HG03342 (cell line): ENCODE data around the gene SIGLEC15.
"Not testable (repeated sequence)": the region's sequence is repeated elsewhere in the genome, so short reads cannot be mapped to it uniquely, and the experiment has no call there.

Experiments used
- ATAC-seq: cut with Tn5 transposase; IDR thresholded peaks from one replicate; pipeline ENCODE4 v1.9.1; 2021; ENCODE audit warnings: mild to moderate bottlenecking, moderate library complexity; ENCODE audit not compliant: unreplicated experiment

Gene SIGLEC15

DNA sequence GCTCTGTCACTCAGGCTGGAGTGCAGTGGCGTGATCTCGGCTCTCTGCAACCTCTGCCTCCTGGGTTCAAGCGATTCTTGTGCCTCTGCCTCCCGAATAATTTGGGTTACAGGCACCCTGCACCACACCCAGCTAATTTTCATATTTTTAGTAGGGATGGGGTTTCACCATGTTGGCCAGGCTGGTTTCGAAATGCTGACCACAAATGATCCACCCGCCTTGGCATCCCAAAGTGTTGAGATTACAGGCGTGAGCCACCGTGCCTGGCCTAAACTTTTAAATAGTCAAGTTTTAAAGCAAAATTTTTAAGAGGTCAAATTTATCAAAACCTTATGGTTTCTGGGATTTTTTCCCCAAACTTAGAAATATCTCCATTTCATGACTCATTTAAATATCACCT is 6.7 kb upstream of the SIGLEC15 start:
- not testable (repeated sequence) for ATAC-seq

DNA sequence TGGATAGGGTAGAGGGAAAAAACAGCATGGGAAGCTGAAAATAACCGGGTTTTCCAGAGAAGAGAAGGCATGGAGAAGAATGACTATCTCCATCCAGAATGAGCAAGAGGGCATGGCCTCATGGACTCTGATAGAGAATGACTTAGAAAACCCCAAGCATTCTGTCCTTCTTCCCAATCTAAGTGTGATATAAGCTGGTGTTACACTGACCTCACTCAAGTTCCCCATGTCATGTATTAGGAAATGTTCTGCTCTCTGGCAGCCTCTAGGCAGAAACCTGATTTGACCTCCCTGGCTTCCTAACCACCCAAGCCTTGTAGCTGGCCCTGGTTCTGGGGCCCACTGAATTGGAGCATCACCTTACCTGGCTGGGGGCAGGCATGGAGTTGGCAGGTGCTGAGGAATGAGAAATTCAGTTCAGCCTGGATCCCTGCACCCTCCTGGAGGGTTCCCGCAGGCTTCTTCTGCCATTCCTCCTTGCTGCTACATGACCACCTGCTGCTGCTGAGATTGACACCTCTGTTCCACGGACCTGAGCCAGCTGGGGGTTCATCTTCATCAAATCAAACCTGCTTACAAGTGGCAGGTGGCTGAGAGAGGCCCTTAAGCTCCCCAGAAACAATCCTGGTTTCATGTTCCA is 5.2 kb upstream of the SIGLEC15 start:
- ATAC-seq = no peak

GRCh38 chr18:45821026-45821425 is 4.4 kb upstream of the SIGLEC15 start:
- no peak for ATAC-seq

GRCh38 chr18:45821711-45822110 is 3.8 kb upstream of the SIGLEC15 start:
- ATAC-seq = no peak

DNA sequence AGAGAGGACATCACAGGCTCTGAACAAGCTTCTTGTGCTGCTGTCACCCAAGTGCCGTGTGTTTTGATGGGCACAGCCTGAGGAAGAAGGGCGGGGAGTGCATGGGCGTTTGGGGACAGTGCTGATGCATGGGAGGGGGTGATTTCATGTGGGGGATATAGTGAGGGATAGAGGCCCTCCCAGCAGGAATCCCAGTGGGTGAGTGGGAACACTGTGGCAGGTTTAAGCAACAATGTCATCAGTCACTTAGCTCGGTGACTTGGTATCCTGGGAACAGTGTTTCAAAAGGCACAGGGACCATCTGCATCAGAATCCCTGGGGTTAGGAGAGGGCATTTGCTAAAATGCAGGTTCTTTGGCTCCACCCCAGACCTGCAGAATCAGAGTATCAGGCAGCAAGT is 609 bp downstream of the SIGLEC15 start:
- no peak for ATAC-seq

DNA sequence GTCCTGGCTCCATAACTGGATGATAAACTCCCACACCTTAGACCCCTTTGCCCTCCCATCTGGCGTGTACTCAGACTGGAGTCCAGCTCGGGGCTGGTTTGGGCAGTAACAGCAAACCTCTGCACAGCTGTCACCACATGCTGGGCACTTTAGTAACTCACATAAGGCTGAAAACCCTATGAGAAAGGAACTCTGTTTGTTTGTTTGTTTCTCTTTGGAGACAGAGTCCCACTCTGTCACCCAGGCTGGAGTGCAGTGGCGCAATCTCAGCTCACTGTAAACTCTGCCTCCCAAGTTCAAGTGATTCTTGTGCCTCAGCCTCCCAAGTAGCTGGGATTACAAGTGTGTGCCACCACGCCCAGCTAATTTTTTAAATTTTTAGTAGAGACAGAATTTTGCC is 1.2 kb downstream of the SIGLEC15 start:
- not testable (repeated sequence) for ATAC-seq

GRCh38 chr18:45828917-45829811 is 3.7 kb downstream of the SIGLEC15 start:
- ATAC-seq = no peak

DNA sequence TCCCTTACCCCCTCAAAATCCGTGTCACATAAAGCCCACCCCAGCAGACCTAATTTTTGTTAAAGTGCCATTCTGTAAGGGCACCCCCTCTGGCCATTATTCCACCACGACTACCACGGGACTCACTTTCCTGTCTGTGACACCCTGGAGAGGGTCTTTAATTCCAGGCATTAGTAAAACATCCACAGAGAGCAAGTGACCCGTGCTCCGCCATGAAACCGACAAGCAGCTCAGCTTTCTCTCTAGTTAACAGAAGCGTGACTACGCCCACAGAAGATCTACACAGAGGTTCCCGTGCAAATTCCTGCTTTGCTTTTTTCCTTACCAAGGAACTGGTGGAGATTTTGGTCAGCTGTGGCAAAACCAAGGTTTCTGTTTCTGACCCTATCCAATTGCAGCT is 4.4 kb downstream of the SIGLEC15 start:
- ATAC-seq = no peak

DNA sequence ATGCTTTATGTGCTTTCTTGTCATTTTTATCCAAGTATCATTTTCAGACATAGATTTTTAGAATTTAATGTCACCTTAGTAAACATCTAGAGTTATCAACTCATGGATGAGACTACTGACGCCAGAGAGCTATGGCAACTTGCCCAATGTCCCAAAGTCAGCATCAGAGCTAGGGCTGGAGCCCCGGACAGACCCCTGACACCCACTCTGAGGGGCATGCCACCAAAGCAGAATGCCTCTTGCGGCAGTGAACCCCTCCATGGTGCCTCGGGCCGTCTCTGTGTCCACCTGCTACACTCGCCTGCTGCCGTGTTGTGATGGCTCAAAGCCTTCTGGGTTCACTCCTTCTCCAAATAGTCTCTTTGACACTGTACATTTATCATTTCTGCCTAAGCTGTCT is 5.4 kb downstream of the SIGLEC15 start:
- ATAC-seq = no peak

DNA sequence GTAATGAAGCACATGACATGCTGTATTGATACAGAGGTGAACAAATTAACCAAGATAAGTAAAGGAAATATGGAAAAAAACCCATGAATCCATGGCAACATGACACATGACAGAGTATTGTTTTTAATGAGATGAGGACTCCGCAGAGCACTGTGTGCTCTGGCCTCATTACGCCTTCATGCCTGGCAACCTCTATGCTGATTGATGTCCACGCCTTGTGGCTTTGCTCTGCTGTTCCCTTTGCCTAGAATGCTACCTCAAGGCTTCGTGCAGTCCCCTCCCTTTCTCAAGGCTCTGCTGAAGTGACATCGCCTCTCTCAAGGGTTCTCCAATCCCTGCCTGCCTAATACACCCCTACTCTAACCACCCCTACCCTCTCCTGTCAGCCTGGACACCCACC is 8.4 kb downstream of the SIGLEC15 start:
- no peak for ATAC-seq

DNA sequence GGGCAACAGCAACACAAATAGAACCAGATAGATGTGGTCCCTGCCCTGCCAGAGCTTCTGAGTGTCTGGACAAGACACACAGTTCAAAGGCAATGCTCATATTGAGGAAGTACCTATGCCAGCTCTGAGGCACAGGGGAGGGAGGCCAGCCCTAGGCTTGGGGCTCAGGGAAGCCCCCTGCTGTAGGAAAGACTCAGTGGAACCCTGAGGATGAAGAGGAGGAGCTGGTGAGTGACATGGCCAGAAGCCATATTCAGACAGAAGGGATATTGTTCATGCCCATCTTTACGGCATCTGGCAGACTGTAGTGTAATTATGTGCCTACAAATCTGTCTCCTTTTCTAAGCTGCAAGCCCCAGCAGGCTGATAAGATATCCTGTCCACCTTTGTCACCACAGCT is 8.8 kb downstream of the SIGLEC15 start:
- no peak for ATAC-seq

- no peak for ATAC-seq
Measured at GRCh38 chr18:45835057-45835636, 9.7 kb downstream of the SIGLEC15 start.

DNA sequence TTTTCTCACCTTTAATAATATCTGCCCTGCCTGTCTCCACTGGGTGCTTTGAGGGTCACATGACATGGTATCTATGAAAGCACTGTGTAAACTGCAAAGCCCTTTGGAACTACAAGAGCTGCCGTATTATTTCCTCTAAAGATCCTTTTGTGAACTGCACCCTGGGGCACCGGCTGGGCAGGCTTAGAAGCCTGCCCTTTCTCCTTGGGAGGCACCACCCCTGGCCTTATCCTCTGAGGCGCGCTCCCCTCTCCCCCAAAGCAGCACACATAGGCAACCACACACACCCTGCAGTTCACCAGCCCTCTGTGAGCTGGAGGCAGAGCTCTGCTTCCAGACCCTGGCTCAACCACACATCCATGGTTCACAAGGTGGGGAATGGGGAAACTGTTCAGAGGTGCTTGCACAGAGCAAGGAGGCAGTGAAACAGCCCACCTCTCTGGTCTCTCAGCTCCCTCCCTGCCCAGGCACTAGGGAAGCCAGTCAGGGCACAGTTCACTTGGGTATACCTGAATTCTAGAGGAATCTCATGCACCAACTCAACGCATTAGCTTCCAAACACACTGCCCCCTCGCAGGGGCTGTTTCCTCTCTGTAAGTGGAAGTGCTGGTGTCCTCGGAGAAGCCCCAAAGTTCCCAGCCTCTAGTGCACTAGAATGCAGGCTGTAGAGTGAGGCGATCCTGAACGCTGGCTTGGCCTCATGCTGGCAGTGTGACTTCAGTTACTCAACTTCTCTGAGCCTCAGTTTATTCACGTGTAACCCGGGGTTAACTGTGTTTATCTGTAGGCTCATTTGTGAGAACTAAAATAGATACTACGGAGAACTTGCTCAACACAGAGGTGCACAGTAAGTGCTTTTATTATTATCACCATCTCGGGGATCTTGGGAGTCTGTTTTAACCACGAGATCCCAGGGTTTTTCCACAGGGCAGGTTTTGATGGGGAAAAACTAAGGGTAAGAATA is 11.0 kb downstream of the SIGLEC15 start:
- ATAC-seq = no peak

GRCh38 chr18:45837283-45838070 is 12.0 kb downstream of the SIGLEC15 start:
- ATAC-seq = no peak

DNA sequence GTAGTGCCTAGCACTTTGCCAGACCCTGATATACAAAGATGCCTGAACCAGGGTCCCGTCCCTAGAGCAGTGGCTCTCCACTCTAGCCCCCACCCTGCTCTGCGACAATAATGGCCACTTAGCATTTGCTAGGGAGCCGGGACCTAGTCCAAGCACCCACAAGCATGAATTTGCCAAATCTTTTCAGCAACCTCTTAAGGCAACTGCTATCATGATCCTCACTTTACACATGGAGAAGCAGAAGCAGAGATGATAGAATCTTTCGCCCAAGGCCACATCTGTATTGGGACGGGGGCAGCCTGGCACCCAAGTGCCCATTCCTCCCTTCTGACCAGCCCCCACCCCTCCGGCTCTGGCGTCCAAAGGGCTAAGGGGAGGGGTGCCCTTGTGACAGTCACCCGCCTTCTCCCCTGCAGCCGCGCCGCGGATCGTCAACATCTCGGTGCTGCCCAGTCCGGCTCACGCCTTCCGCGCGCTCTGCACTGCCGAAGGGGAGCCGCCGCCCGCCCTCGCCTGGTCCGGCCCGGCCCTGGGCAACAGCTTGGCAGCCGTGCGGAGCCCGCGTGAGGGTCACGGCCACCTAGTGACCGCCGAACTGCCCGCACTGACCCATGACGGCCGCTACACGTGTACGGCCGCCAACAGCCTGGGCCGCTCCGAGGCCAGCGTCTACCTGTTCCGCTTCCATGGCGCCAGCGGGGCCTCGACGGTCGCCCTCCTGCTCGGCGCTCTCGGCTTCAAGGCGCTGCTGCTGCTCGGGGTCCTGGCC is 13.0 kb downstream of the SIGLEC15 start:
- no peak for ATAC-seq

GRCh38 chr18:45839414-45840395 is 14.2 kb downstream of the SIGLEC15 start:
- no peak for ATAC-seq

- no peak for ATAC-seq
Measured at GRCh38 chr18:45841060-45841764, 15.7 kb downstream of the SIGLEC15 start.
